WTC11 (cell line): ENCODE measurements around the gene PTPN13. TPM values are rescaled to one million over a fixed set of nuclear protein-coding genes. Genes with fewer than 3 reads are reported as not detected.

Source experiments
- ATAC-seq: fragments of 200-7000 bp; cut with Tn5 transposase; 2 replicates; pipeline ENCODE4 v1.10.0; 2021; ENCODE audit warnings: mild to moderate bottlenecking, moderate library complexity
- CTCF ChIA-PET: fragments of 300-600 bp; sonication (Branson Sonifier 250); formaldehyde crosslinking; loops from one replicate; lab custom pipeline; 2021; ENCODE audit warnings: antibody characterized with exemption; lab: Charles Lee
- POLR2A ChIA-PET: fragments of 350-600 bp; sonication (Branson Sonifier 250); formaldehyde crosslinking; loops from one replicate; lab custom pipeline; 2021; ENCODE audit warnings: antibody characterized with exemption; lab: Charles Lee
- DNase-seq: peaks from one replicate; pipeline ENCODE4 v3.0.0; 2021; ENCODE audit warnings: low spot score
- H3K27ac Mint-ChIP-seq: 2 replicates; pipeline ENCODE4 v1.8.0; 2021; ENCODE audit warnings: mixed read lengths
- H3K27me3 Mint-ChIP-seq: 2 replicates; pipeline ENCODE4 v1.8.0; 2021; ENCODE audit warnings: low read depth, mild to moderate bottlenecking, moderate library complexity, mixed read lengths
- H3K36me3 Mint-ChIP-seq: 2 replicates; pipeline ENCODE4 v1.8.0; 2021; ENCODE audit warnings: mixed read lengths
- H3K4me1 Mint-ChIP-seq: 2 replicates; pipeline ENCODE4 v1.8.0; 2022; ENCODE audit warnings: mixed read lengths
- H3K4me3 Mint-ChIP-seq: 2 replicates; pipeline ENCODE4 v1.8.0; 2021; ENCODE audit warnings: mild to moderate bottlenecking, moderate library complexity, mixed read lengths
- H3K9me3 Mint-ChIP-seq: 2 replicates; pipeline ENCODE4 v1.8.0; 2021; ENCODE audit warnings: mixed read lengths
- ATF2 ChIP-seq: sonication (generic); formaldehyde crosslinking; IDR thresholded peaks from 2 replicates; pipeline ENCODE4 v1.8.1; 2022; ENCODE audit warnings: low read depth, missing genetic modification reagents, borderline replicate concordance
- CDX4 ChIP-seq: fragments of 250-450 bp; sonication (Bioruptor Pico); IDR thresholded peaks from 2 replicates; pipeline ENCODE4 v1.9.0; 2021; ENCODE audit warnings: moderate library complexity, mild to moderate bottlenecking, inconsistent platforms, borderline replicate concordance
- CREB1 ChIP-seq: sonication (generic); formaldehyde crosslinking; IDR thresholded peaks from 2 replicates; pipeline ENCODE4 v1.8.0; 2023; ENCODE audit warnings: mild to moderate bottlenecking, missing genetic modification reagents
- ESRRA ChIP-seq: sonication (generic); formaldehyde crosslinking; IDR thresholded peaks from 2 replicates; pipeline ENCODE4 v1.8.1; 2022; ENCODE audit warnings: mild to moderate bottlenecking, missing genetic modification reagents, borderline replicate concordance
- FOXJ3 ChIP-seq: sonication (generic); formaldehyde crosslinking; IDR thresholded peaks from 2 replicates; pipeline ENCODE4 v1.9.0; 2021; ENCODE audit warnings: missing genetic modification reagents, mild to moderate bottlenecking, borderline replicate concordance
- MAX ChIP-seq: sonication (generic); formaldehyde crosslinking; IDR thresholded peaks from 2 replicates; pipeline ENCODE4 v1.8.0; 2022; ENCODE audit warnings: mild to moderate bottlenecking, missing genetic modification reagents
- NFE2L1 ChIP-seq: sonication (generic); formaldehyde crosslinking; IDR thresholded peaks from 2 replicates; pipeline ENCODE4 v1.8.1; 2023; ENCODE audit warnings: missing genetic modification reagents
- PREB ChIP-seq: sonication (generic); formaldehyde crosslinking; IDR thresholded peaks from 2 replicates; pipeline ENCODE4 v1.8.1; 2022; ENCODE audit warnings: mild to moderate bottlenecking, missing genetic modification reagents, moderate library complexity, borderline replicate concordance
- SOX15 ChIP-seq: fragments of 250-450 bp; sonication (Bioruptor Pico); IDR thresholded peaks from 2 replicates; pipeline ENCODE4 v1.9.0; 2021; ENCODE audit warnings: mild to moderate bottlenecking
- SP1 ChIP-seq: sonication (generic); formaldehyde crosslinking; conservative IDR thresholded peaks from 2 replicates; pipeline ENCODE4 v1.8.1; 2022; ENCODE audit warnings: missing genetic modification reagents
- TP53 ChIP-seq: sonication (generic); formaldehyde crosslinking; IDR thresholded peaks from 2 replicates; pipeline ENCODE4 v1.8.1; 2023; ENCODE audit warnings: mild to moderate bottlenecking, missing genetic modification reagents
- ZNF219 ChIP-seq: sonication (generic); formaldehyde crosslinking; IDR thresholded peaks from 2 replicates; pipeline ENCODE4 v1.8.0; 2023; ENCODE audit warnings: missing genetic modification reagents, mild to moderate bottlenecking, borderline replicate concordance
- total RNA-seq: library from RNA; stranded (reverse); gene quantifications from 3 replicates; pipeline ENCODE4 v1.2.3, GENCODE V29; 2021
- TF ChIP-seq, protein P1 (sequence below): sonication (generic); formaldehyde crosslinking; IDR thresholded peaks from 2 replicates; pipeline ENCODE4 v1.8.0; 2023; ENCODE audit warnings: missing genetic modification reagents
- TF ChIP-seq, protein P2 (sequence below): fragments of 250-450 bp; sonication (Bioruptor Pico); IDR thresholded peaks from 2 replicates; pipeline ENCODE4 v1.9.0; 2021; ENCODE audit warnings: mild to moderate bottlenecking
- TF ChIP-seq, protein P3 (sequence below): sonication (generic); formaldehyde crosslinking; IDR thresholded peaks from 2 replicates; pipeline ENCODE4 v1.8.1; 2022; ENCODE audit warnings: mild to moderate bottlenecking, moderate library complexity, missing genetic modification reagents
- TF ChIP-seq, protein P4 (sequence below): sonication (generic); formaldehyde crosslinking; IDR thresholded peaks from 2 replicates; pipeline ENCODE4 v1.8.1; 2023; ENCODE audit warnings: mild to moderate bottlenecking, missing genetic modification reagents
- TF ChIP-seq, protein P5 (sequence below): sonication (generic); formaldehyde crosslinking; IDR thresholded peaks from 2 replicates; pipeline ENCODE4 v1.8.1; 2023; ENCODE audit warnings: mild to moderate bottlenecking, missing genetic modification reagents, borderline replicate concordance
- TF ChIP-seq, protein P6 (sequence below): sonication (generic); formaldehyde crosslinking; conservative IDR thresholded peaks from 2 replicates; pipeline ENCODE4 v1.8.1; 2023; ENCODE audit warnings: mild to moderate bottlenecking, low read depth, missing genetic modification reagents, moderate library complexity

The PTPN13 gene
- total RNA-seq, 1 experiment from 2014 or later = 49.7 TPM

DNA sequence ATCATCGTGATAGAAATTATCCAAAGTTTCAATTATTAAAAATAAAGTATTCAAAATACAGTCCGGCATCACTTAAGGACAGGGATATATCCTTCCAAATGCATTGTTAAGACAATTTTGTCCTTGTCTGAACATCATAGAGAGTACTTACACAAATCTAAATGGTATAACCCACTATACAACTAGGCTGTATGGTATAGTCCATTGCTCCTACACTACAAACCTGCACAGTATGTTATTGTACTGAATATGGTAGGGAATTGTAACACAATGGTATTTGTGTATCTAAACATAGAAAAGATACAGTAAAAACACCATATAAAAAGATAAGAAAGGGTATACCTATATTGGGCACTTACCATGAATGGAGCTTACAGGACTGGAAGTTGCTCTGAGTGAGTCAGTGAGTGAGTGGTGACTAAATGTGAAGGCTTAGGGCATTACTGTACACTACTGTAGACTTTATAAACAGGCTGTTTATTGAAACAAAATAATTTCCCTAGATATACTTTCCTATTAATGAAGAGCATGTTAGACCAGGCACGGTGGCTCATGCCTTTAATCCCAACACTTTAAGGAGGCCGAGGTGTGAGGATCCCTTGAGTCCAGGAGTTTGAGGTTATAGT is 44.8 kb upstream of the PTPN13 start (continued):
- TF ChIP-seq, protein P1, sequence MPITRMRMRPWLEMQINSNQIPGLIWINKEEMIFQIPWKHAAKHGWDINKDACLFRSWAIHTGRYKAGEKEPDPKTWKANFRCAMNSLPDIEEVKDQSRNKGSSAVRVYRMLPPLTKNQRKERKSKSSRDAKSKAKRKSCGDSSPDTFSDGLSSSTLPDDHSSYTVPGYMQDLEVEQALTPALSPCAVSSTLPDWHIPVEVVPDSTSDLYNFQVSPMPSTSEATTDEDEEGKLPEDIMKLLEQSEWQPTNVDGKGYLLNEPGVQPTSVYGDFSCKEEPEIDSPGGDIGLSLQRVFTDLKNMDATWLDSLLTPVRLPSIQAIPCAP (CRISPR knock-in tag) = no peak
- TF ChIP-seq SP1 (CRISPR knock-in tag) = no peak
- no peak for TF ChIP-seq CREB1 (CRISPR knock-in tag)
- TF ChIP-seq, protein P2, sequence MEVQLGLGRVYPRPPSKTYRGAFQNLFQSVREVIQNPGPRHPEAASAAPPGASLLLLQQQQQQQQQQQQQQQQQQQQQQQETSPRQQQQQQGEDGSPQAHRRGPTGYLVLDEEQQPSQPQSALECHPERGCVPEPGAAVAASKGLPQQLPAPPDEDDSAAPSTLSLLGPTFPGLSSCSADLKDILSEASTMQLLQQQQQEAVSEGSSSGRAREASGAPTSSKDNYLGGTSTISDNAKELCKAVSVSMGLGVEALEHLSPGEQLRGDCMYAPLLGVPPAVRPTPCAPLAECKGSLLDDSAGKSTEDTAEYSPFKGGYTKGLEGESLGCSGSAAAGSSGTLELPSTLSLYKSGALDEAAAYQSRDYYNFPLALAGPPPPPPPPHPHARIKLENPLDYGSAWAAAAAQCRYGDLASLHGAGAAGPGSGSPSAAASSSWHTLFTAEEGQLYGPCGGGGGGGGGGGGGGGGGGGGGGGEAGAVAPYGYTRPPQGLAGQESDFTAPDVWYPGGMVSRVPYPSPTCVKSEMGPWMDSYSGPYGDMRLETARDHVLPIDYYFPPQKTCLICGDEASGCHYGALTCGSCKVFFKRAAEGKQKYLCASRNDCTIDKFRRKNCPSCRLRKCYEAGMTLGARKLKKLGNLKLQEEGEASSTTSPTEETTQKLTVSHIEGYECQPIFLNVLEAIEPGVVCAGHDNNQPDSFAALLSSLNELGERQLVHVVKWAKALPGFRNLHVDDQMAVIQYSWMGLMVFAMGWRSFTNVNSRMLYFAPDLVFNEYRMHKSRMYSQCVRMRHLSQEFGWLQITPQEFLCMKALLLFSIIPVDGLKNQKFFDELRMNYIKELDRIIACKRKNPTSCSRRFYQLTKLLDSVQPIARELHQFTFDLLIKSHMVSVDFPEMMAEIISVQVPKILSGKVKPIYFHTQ (CRISPR knock-in tag) = no peak
- TF ChIP-seq PREB = no peak
- no peak for TF ChIP-seq CDX4
- TF ChIP-seq MAX (CRISPR knock-in tag) = no peak

- CTCF ChIA-PET = interaction anchor here (1.5 kb wide), 1 partner anchor 56 kb away, joined by 5 read pairs; no protein-coding TSS in a partner anchor
- H3K4me3 Mint-ChIP-seq = no peak overlapping the region
Observed at GRCh38 chr4:86551387-86551786, 42.7 kb upstream of the PTPN13 start.

More at GRCh38 chr4:86551387-86551786, 42.7 kb upstream of the PTPN13 start:
- H3K27ac Mint-ChIP-seq = no peak overlapping the region
- no peaks in the 10 kb centered on the region for H3K4me1 Mint-ChIP-seq
- TF ChIP-seq FOXJ3 = no peak
- no peak for TF ChIP-seq ATF2 (CRISPR knock-in tag)
- TF ChIP-seq ESRRA (CRISPR knock-in tag) = no peak
- no peak for TF ChIP-seq SP1 (CRISPR knock-in tag)
- TF ChIP-seq, protein P3, sequence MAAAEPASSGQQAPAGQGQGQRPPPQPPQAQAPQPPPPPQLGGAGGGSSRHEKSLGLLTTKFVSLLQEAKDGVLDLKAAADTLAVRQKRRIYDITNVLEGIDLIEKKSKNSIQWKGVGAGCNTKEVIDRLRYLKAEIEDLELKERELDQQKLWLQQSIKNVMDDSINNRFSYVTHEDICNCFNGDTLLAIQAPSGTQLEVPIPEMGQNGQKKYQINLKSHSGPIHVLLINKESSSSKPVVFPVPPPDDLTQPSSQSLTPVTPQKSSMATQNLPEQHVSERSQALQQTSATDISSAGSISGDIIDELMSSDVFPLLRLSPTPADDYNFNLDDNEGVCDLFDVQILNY (CRISPR knock-in tag) = no peak
- TF ChIP-seq NFE2L1 (CRISPR knock-in tag) = no peak
- TF ChIP-seq, protein P4, sequence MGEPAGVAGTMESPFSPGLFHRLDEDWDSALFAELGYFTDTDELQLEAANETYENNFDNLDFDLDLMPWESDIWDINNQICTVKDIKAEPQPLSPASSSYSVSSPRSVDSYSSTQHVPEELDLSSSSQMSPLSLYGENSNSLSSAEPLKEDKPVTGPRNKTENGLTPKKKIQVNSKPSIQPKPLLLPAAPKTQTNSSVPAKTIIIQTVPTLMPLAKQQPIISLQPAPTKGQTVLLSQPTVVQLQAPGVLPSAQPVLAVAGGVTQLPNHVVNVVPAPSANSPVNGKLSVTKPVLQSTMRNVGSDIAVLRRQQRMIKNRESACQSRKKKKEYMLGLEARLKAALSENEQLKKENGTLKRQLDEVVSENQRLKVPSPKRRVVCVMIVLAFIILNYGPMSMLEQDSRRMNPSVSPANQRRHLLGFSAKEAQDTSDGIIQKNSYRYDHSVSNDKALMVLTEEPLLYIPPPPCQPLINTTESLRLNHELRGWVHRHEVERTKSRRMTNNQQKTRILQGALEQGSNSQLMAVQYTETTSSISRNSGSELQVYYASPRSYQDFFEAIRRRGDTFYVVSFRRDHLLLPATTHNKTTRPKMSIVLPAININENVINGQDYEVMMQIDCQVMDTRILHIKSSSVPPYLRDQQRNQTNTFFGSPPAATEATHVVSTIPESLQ (CRISPR knock-in tag) = no peak
- TF ChIP-seq, protein P5, sequence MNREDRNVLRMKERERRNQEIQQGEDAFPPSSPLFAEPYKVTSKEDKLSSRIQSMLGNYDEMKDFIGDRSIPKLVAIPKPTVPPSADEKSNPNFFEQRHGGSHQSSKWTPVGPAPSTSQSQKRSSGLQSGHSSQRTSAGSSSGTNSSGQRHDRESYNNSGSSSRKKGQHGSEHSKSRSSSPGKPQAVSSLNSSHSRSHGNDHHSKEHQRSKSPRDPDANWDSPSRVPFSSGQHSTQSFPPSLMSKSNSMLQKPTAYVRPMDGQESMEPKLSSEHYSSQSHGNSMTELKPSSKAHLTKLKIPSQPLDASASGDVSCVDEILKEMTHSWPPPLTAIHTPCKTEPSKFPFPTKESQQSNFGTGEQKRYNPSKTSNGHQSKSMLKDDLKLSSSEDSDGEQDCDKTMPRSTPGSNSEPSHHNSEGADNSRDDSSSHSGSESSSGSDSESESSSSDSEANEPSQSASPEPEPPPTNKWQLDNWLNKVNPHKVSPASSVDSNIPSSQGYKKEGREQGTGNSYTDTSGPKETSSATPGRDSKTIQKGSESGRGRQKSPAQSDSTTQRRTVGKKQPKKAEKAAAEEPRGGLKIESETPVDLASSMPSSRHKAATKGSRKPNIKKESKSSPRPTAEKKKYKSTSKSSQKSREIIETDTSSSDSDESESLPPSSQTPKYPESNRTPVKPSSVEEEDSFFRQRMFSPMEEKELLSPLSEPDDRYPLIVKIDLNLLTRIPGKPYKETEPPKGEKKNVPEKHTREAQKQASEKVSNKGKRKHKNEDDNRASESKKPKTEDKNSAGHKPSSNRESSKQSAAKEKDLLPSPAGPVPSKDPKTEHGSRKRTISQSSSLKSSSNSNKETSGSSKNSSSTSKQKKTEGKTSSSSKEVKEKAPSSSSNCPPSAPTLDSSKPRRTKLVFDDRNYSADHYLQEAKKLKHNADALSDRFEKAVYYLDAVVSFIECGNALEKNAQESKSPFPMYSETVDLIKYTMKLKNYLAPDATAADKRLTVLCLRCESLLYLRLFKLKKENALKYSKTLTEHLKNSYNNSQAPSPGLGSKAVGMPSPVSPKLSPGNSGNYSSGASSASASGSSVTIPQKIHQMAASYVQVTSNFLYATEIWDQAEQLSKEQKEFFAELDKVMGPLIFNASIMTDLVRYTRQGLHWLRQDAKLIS (CRISPR knock-in tag) = no peak
- TF ChIP-seq TP53 = no peak
- TF ChIP-seq, protein P6, sequence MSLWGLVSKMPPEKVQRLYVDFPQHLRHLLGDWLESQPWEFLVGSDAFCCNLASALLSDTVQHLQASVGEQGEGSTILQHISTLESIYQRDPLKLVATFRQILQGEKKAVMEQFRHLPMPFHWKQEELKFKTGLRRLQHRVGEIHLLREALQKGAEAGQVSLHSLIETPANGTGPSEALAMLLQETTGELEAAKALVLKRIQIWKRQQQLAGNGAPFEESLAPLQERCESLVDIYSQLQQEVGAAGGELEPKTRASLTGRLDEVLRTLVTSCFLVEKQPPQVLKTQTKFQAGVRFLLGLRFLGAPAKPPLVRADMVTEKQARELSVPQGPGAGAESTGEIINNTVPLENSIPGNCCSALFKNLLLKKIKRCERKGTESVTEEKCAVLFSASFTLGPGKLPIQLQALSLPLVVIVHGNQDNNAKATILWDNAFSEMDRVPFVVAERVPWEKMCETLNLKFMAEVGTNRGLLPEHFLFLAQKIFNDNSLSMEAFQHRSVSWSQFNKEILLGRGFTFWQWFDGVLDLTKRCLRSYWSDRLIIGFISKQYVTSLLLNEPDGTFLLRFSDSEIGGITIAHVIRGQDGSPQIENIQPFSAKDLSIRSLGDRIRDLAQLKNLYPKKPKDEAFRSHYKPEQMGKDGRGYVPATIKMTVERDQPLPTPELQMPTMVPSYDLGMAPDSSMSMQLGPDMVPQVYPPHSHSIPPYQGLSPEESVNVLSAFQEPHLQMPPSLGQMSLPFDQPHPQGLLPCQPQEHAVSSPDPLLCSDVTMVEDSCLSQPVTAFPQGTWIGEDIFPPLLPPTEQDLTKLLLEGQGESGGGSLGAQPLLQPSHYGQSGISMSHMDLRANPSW (CRISPR knock-in tag) = no peak
- TF ChIP-seq ZNF219 (CRISPR knock-in tag) = no peak
- TF ChIP-seq SOX15 (CRISPR knock-in tag) = no peak
- POLR2A ChIA-PET = no interaction called here
- peaks cover 4% of the 10 kb centered on the region; the same call in 1 of the 2 replicates for H3K36me3 Mint-ChIP-seq
- ATAC-seq (no peak), DNase-seq (no peak)
- no peaks in the 10 kb centered on the region; the same call in 1 of the 2 replicates for H3K27me3 Mint-ChIP-seq
- peaks cover 4% of the 10 kb centered on the region for H3K9me3 Mint-ChIP-seq
